ENCODE results near the gene PRSS33.
A peak's percentile ranks its signal among the peaks of the same experiment; 100 is the strongest.

PRSS33 gene

DNA sequence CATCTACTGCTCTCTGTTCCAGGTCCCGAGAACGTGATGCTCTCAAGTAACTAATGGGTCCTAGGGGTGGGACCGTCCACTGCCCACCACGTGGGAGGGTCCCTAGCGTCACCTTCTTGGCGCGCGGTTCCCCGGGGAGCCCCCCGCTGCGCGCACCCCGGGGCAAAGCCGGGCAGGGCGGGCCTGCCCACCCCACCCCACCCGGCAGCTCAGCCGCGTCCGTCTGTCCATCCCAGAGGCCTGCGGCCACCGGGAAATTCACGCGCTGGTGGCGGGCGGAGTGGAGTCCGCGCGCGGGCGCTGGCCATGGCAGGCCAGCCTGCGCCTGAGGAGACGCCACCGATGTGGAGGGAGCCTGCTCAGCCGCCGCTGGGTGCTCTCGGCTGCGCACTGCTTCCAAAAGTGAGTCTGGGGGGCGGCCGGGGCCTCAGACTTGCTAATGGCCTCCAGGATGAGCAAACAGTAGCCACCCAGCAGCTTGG, 11.4 kb upstream of the PRSS33 start:
- no peak for DNase-seq

- no peak for DNase-seq
Observed at GRCh38 chr16:2795395-2796143, 8.2 kb upstream of the PRSS33 start.

- no peak for DNase-seq
Observed at GRCh38 chr16:2792940-2793339, 5.6 kb upstream of the PRSS33 start.

- no peak for DNase-seq
Observed at GRCh38 chr16:2791174-2791573, 3.8 kb upstream of the PRSS33 start.

GRCh38 chr16:2790631-2791030, 3.3 kb upstream of the PRSS33 start:
- no peak for DNase-seq

DNA sequence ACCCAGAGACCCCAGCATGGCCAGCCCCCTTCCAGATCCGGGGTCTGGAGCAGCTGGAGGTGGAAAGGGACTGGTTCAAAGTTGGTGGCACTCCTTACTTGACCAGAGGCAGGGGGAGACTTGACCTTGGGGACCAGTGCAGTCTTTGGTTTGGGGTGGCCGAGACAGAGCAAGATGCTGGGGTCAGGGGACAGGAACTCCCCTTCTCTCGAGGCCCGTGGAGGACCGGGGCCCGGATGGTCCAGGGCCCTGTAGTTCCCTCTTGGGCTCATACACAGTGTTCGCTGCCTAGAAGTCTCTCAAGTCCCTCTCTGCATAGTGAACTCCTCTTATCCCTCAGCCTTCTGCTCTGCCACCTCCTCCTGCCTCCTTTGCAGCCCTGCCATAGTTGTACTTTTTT, 601 bp upstream of the PRSS33 start:
- DNase-seq = no peak

GRCh38 chr16:2786826-2787151, 571 bp downstream of the PRSS33 start:
- no peak for DNase-seq

- no peak for DNase-seq
Observed at GRCh38 chr16:2786061-2786825, 1.1 kb downstream of the PRSS33 start.

GRCh38 chr16:2785101-2785991, 2.0 kb downstream of the PRSS33 start:
- peak; percentile 43 for DNase-seq

GRCh38 chr16:2784358-2785100, 2.8 kb downstream of the PRSS33 start:
- DNase-seq = no peak

DNA sequence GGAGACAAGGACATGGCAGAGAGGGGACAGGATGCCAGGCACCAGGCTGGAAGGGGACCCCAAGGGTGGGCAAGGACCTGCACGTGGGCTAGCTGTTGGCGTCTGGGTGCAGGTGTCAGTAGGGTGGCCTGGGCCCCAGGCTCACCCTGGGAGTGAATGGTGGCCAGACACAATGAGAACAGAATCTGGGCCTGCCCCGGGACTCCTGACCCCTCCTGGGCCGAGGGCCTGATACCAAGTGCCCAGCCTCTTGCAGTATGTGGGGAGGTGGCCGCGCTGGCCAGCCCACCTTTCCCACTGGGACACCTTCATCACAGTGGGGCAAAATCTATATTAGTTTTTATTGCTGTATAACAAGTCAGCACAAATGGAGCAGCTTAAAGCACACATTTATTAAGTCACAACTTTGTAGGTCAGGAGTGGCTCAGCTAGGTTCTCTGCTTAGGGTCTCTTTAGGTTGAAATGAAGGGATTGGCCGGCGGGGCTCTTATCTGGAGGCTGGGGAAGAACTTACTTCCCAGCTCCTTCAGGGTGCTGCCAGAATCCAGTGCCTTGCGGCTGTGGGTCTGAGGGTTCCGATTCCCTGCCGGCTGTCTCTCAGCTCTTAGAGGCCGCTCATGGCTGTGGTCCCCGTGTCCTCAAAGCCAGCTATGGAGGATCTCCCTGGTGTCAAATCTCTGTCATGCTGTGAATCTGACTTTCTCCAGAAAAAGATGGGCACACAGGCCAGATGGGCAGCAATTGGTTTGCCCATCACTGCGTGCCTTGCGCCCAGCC, 3.6 kb downstream of the PRSS33 start:
- DNase-seq = no peak

DNA sequence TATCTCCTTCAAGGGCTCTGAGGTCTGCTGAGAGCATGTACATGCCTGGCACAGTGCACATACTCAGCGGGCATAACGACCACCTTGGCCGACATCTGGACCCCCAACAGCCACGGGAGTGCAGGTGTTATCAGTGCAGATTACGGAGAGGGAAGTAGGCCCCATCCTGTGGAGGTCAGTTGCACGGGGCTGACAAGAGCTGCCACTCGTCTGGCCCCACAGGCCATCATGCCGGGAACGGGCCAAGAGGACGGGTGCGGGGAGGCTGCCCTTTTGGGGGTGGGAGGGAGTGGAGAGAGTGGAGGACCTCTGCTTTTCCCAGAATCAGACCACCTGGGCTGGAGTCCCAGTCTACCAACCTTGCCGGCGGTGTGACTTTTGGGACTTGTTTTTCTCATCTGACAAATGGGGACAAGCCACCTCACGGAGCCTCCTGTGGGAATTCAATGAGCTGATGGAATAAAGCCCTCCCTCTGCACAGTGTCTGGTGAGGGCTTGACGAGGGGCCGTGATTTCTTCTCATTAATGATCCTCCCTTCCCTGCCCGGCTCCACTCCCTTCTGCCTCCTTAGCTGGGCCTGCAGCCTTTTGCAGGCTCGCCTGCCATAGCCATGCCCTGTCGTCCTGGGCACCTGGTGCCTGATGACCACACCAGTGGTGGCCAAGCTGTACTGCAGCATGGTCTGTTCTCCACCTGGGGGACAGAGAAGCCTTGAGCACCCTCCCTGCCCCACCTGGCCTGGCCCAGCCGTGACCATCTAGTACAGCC, 4.6 kb downstream of the PRSS33 start:
- no peak for DNase-seq

- no peak for DNase-seq
Observed at GRCh38 chr16:2779978-2780898, 7.1 kb downstream of the PRSS33 start.

DNA sequence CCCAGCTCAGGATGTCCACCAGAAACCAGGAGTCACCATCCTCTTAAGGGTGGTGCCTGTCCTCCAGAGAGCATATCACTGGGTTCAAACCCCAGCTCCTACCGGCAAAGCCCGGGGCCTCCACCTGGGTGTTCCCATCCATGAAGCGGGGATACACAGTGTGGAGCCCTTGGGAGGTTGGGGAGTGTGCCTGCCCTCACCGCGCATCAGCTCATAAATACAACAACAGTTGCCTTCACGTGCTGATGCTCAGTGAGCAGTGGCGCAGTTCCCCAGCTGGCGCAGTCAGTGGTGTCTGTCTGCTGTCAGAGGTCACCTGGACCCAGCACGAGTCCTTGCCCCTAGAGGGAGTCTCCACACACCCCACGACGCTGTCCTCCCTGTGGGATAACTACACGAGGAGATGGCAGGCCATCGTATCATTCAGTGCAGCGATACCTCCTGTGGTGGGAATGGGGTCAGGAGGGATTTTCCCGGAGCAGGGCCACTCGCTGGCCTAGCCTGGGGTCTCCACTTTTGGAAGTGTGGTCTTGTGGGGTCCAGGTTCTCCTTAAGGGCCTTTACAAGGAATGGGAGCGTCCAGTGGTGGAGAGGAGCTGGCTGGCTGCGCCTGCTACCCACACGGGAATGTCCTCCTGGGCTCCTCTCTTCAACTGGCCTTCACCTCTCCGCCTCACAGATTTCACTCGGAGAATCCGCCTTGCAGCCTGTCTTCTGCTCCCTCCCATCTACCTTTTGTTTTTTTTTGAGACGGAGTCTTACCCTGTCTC, 8.0 kb downstream of the PRSS33 start:
- DNase-seq = no peak

DNA sequence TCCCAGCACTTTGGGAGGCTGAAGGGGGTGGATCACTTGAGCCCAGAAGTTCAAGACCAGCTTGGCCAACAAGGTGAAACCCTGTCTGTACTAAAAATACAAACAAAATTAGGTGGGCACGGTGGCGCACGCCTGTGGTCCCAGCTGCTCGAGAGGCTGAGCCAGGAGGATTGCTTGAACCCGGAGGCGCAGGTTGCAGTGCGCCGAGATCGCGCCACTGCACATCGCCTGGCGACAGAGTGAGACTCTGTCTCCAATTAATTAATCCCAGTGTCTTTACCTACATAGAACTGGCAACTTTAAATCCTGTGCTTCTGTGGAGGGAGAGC, 8.8 kb downstream of the PRSS33 start:
- no peak for DNase-seq

DNA sequence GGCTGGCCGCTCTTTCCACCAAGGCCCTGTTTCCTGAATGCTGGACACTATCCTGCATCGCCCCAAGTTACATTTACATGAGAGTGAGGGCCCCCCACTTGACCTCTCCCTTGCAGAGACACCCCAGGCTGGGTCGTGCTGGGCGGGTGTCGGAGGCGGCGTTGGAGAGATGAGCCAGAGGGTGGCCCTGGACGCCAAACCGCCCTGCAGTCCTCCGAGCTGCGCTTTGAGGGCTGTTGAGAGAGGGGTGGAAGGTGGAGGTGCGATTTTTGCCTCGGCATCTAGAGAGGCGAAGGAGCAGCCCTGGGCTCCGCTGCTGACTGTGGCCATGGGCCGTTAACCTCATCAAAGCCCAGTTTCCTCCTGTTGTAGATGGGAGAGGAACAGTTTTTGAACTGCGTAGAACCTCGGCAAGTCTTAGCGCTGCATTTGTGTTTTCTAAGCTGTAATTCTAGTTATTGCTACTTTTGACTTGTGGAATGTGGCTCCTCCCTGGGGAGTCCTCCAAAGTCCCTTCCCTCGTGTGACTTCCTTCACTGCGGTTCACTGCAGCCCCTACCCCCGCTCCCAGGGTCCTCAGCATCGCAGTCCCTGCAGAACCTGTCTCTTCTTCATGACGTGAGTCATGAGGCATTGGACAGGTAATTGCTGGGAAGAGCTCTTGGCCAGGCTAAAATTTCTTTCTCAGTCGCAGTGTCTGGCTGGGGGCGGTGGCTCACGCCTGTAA, 9.3 kb downstream of the PRSS33 start:
- no peak for DNase-seq

GRCh38 chr16:2777231-2777902, 10.0 kb downstream of the PRSS33 start, which contains the start of gene ELOB:
ELOB (minus strand) TSS chr16:2777280; CDS start chr16:2777239, 41 bp downstream.
- peak; percentile 97 for DNase-seq
